ENCODE results near the gene PPP1R15B.

GRCh38 chr1:204431310-204432184, 19.9 kb upstream of the PPP1R15B start:
- peak; percentile 86 to 95 (median 94) for TF ChIP-seq CTCF (IDR thresholded peaks at IDR 0.05 in 2 of 3, conservative IDR thresholded peaks at IDR 0.05 in 1 of 3; ENCODE audit: control insufficient read depth in 2 of 3, extremely low read depth in 1 of 3, insufficient read depth in 1 of 3, low read depth in 3 of 3, low read length in 3 of 3)
- no peak for TF ChIP-seq STAT3 (IDR thresholded peaks at IDR 0.05; ENCODE audit: low read depth, low read length)
- peak; percentile 81 for TF ChIP-seq SMC3 (IDR thresholded peaks at IDR 0.05; ENCODE audit: borderline replicate concordance, low read length)
- TF ChIP-seq MAX (IDR thresholded peaks at IDR 0.05; ENCODE audit: low read depth, low read length): no peak

Measured in GM12878 (cell line).